ENCODE measurements around the gene RFXAP. TPM values are rescaled to one million over a fixed set of nuclear protein-coding genes. Genes with fewer than 3 reads are reported as not detected.
A peak's percentile ranks its signal among the peaks of the same experiment; 100 is the strongest.

Gene RFXAP
- total RNA-seq, 1 experiment from 2014 or later: 1.7 TPM

DNA sequence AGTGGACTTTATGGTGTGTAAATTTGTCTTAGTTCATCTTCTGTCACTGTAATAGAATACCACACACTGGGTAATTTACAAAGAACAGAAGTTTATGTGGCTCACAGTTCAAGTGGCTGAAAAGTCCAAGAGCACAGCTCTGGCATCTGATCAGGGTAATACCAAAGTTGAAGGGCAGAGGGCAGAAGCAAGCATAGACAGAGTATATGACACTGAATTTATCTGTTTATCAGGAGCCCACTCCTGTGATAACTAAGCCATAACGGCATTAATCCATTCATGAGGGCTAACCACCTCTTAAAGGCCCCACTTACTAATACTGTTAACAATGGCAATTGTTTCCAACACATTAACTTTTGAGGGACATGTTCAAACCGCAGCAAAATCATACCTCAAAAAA lies 4.0 kb upstream of the RFXAP start:
- no peak for DNase-seq (ENCODE audit: low read depth)

DNA sequence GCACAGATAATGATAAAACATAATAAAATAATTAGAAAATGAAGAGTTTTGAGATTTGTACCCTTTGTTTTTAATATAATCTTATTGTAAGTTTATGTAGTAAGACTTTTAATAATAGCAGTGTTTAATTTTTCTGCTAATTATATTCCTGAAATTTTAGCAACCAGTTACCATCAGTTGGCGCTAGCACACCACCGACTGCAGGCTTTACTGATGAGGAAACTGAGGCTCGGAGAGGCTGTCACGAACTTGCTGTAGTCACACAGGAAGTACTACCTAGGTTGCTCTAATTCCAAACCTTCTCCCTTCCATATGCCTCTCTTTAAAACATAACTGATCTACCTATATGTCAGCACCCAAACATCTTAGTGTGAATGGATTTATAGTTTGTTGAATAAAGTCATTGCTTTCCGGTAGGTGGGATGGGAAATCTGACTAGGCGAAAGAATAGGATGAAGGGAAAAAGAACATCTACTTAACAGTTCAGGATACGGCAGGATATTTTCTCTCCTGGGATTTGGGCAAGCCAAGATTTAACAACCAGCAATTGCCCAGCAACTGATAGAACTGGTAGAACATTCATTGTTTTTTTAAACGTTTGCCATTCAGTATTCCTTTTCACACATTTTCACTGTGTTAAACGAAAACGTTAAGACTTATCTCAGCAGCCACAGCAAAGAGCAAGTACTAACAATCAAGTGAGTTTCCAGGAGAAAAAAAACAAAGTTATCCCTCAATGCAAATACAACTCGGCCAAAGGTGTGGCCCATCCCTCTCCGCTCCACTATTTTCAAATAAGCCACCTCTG lies 822 bp upstream of the RFXAP start:
- DNase-seq (ENCODE audit: low read depth): no peak

DNA sequence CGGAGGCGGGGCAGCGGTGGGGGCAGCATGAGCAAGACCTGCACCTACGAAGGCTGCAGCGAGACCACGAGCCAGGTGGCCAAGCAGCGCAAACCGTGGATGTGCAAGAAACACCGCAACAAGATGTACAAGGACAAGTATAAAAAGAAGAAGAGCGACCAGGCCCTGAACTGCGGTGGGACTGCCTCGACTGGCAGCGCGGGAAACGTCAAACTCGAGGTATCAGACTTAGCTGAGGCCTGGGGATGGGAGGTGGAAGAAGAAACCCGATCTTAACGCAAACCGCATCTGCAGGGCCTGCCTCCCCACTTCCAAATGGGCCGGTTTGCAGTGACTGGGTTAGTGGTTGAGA lies 693 bp downstream of the RFXAP start:
- no peak for DNase-seq (ENCODE audit: low read depth)

DNA sequence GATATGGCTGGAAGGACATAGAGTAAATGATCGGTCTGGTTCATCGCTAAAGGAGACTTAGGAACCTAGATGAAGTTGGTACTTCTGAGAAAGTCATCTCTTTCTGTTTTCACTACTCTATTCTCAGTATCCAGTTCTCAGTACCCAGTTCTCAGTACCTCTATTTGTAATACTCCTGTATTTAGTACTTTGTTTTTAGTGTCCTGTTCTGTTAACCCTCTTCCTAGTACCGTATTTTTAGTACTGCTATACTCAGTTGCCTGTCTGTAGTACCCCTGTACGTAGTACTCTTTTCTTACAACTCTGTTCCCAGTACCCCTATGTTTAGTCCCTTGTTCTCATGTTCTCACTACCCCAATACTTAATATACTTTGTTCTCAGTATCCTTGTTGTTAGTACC lies 1.2 kb downstream of the RFXAP start:
- no peak for DNase-seq (ENCODE audit: low read depth)

DNA sequence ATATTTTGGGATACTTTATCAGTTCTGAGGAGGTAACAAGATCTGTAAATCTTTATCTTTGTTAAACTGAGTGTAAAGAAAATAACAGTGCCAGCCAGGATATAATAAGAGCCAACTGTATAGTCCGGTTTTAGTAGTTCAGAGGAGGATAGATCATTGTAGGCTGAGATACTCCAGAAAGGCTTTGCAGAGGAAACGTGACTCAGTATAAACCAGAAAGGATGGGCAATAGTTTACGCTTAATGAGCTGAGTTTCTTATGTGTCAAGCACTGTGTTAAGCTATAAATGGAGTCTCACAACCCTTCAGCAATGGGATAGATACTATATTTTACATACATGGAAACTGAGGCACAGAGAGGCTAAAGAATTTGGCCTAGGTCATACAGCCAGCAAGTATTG lies 3.8 kb downstream of the RFXAP start:
- DNase-seq (ENCODE audit: low read depth): no peak

DNA sequence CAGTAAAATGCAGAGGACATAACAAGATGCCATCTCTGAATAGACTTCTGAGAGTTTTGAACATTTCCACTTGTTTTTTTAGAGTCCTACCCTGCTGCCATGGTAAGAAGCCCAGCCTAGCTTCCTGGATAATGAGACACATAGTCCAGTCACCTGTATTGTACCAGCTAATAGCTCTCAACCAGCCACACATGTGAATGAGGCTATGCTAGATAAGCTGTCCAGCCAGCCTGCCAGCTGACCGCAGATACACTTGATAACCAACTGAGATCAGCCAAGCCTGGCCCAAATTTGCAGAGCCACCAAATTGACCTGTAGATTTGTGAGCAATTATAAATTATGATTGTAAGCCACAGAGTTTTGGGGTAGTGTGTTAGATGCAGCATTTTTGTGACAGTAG lies 10.7 kb downstream of the RFXAP start:
- no peak for DNase-seq (ENCODE audit: low read depth)

DNA sequence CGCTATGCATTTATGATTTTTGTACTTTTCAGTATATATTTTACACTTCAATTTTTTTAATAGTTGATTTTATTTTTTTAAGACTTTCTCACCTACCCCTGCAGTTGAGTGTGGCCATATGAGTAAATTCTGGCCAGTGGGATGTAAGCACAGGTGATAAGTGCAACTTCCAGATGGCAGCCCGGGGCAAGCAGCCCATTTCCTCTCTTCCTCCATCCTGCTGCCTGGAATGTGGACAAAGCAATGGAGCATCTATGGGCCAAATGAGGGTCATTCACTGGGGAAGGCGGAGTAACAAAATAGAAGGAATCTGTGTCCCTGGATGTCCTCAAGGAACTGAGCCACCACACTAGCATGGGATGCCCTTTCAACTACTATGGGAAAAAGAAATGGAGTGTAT lies 12.3 kb downstream of the RFXAP start:
- DNase-seq (ENCODE audit: low read depth): no peak

DNA sequence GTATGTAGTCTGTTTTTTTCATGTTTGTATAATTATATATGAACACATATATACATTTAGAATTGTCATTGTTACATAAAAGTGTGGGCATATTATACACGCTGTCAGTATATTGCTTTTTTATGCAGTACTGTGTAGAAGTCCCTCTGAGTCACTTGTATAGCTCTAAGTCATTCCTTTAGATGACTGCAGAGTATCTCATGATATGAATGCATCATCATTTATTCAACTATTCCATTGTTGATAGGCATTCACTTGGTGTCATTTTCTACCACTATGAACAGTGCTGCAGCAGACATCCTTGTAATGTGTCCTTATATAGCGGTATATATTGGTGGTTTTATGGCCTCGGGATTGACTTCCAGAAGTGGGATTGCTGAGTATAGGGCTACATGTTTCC lies 15.3 kb downstream of the RFXAP start:
- no peak for DNase-seq (ENCODE audit: low read depth)

DNA sequence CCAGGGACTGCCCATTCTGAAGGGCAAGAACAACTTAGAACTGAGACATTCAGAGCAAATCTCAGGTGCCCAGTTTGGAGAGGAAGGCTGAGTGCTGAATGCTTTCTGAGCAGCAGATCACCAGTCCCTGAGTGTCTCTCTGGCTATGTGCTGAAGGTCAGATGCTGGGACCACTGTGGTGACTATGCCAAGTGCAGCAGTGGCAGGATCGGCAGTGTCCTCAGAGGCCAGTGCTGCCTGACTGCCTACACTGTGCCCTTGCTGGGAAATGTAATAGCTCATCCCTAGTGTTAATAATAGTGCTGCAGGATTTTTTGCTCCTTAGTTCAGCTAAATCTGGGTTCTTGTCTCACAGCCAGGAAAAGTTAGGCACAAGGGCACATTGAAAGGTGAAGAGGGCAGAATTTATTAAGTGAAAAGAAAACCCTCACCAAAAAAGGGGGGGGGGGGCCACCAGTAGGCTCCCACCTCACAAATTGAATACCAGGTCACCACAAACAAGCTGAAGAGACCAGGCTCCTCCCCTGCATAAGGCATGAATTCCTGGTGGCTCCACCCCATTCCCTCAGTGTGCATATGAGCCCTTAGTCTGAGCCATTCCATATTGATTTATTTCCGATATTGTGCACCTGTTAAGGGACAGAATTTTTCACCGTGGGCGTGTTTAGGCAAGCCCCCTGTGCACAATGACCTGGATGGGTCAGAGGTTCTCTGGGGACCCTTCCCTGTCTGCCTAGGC lies 18.5 kb downstream of the RFXAP start:
- no peak for DNase-seq (ENCODE audit: low read depth)

DNA sequence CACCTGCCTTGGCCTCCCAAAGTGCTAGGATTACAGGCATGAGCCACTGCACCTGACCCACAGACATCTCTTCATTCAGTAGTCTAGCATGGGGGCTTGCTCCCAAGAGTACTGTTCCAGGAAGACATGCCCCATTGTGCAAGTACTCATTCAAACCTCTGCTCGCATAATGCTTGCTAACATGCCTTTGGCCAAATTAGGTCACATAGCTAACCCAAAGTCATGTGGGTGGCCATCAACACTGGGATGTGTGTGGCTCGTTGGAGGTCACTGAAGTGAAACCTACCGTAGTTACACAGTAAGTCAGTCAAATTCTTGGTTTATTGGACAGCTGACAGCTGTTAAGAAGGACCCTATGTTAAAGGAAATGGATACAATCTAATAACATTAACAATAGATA lies 20.3 kb downstream of the RFXAP start:
- no peak for DNase-seq (ENCODE audit: low read depth)

DNA sequence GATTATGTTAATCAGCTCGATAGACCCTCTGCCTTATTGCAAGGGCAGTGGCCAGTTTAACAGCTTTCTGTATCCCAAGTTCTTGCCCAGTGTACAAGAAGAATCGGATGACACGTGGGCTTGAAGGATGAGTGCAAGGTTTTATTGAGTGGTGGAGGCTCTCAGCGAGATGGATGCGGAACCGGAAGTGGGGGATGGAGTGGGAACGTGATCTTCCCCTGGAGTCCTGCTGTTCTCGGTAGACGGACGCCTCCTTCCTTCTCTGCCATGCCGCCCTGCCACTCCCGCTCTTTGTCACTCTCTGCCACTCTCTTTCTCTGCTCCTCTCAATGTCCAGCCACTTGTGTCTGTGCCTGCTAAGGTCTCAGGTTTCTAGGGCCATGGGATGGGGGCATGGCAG lies 21.0 kb downstream of the RFXAP start:
- DNase-seq (ENCODE audit: low read depth): no peak

DNA sequence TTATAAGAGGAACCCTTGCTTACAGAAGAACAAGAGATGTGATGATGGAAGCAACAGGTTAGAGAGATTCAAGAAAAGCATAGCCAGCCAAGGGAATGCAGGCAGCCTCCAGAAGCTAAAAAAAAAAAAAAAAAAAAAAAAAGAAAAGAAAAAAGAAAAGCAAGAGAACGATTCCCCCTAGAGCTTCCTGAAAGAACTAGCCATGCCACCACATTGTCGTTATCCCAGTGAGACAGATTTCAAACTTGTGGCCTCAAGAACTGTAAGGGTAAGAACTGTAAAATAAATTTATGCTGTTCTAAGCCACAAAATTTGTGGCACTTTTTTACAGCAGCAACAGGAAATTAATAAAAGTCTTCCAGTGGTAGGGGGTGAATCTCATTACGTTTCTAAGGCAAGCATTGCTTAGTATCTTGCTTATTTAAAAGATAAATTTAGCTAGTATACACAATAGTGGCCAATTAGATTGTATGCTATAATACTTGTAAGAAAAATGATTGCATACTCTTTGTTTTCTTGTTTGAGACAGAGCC lies 21.8 kb downstream of the RFXAP start:
- DNase-seq (ENCODE audit: low read depth): no peak

DNA sequence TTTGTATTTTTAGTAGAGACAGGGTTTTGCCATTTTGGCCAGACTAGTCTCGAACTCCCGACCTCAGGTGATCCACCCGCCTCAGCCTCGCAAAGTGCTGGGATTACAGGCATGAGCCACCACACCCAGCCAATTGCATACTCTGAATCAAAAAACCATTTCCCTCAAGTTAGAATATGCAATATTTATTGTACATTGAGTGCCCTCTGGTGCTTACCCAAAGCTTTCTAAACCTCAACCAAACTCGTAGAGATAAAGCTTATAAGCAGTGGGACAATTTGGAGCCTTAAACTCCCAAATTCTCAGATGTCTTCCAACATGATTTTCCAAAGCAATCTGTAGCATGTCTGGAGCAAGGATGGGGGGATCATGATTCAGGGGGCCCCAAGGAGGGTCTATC lies 22.4 kb downstream of the RFXAP start:
- no peak for DNase-seq (ENCODE audit: low read depth)

DNA sequence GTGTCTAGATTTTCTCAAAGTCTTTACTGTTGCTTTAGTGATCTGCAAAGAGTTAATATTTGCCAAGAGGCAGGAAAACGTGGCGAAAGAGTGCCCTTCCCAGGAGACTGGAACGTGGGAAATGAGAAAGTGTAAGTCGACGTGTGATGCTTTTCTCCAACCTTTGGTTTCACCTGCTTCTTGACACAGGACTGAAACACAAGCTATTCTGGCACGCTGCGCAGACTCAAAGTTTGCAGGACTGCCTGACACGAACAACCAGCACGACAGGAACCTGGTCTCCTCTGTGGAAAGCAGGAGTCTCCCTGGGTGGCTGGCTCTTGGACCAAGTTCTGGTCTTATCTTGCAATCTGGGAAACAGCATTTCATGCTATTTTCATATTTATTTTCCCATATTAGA lies 28.6 kb downstream of the RFXAP start:
- no peak for DNase-seq (ENCODE audit: low read depth)

DNA sequence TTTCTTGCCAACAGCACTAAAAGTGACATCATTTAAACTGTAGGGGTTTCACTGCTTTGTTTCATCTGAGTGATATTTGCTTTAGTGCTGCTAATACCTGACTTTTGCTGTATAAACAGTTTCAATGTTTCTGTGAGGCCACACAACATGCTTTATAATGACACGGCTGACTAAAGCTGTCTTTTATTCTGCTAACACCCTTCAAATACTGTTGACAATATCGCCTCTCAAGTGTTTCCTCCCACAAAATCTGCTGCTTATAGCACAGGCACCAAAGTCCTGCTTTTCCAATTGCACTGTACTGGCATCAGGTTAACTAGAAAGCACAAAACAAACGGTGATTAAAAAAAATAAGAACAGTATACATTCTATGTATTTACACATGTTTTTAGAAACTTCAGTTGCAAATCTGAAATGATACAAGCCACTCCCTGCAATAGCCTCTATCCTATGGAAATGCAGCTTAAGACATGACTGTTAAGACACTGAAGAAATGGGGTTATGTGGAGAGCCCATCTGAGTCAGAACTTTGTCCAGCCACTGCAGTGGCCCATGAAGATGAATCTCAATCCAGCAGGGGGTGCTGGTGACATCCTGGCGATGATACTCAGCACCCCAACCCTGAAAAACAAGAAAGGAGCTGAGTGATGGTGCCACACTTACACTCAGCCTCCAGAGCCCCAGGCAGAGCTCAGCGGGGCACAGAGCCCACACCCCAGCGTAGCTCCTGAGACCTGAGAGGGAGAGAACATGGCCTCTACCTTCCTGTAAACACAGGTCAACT lies 29.4 kb downstream of the RFXAP start:
- peak; percentile 34 for DNase-seq (ENCODE audit: low read depth)

DNA sequence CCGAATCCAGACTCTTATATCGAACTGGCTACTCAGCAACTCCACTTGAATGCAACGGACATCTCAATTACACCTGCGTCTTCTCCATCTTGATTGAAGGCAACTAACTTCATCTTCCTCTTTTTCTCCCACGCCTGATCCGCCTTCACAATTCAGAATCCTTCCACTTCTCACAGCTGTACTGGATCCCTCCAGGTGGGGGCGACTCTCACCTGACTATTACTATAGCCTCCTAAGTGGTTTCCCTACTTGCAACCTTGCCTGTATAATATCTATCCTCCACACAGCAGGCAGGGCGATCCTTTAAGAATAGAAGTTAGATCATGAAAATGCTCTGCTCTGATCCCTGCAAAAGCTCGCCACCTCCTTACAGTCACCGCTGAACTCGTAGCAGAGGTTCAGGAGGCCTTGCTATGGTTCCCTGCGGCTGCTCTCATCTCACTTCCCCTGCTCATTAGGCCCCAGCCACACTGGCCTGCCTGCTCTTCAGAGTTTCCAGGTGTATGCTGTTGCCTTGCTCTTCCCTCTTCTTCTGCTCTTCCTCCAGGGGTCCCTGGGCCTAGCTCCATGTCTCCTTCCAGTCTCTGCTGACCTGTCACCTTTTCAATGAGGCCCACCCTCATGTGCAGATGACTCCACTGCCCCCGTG lies 31.9 kb downstream of the RFXAP start:
- DNase-seq (ENCODE audit: low read depth): peak; percentile 15

DNA sequence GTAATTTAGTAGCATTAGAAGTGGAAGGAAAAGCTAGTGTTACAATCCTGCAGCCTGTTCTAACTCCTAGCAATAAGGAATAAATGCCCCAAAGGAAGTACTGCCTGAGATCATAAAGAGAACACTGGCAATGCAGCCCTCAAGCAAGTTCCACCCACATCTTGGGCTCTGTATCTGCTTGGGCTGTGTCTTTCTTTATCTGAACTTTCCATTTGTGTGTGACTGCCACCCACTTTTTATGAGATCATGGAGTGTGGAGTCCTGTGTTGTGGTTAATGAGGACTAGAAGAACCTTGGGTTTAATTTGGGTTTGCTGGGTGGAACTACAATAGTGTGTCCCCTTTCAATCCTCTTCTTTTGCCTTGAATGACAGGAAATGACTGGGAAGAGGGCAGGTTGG lies 38.2 kb downstream of the RFXAP start:
- no peak for DNase-seq (ENCODE audit: low read depth)

DNA sequence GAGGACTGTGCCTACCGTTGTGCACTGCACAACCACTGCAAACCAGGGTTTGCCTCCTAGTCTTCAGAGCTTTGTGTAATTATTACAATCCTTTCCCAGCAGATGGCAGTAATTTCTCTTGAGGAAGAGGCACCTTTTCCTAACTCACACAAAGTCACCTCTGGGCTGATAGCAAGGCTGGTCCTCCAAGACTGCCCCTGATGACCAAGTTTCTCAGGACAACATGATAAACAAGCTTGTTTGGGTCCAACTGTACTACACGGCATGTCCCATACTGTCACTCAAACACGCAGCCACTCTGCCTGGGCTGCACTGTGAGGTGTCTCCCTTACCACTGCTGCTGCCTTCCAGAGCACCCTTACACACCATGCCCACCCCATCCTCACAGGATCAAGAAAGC lies 39.3 kb downstream of the RFXAP start:
- peak; percentile 56 for DNase-seq (ENCODE audit: low read depth)

DNA sequence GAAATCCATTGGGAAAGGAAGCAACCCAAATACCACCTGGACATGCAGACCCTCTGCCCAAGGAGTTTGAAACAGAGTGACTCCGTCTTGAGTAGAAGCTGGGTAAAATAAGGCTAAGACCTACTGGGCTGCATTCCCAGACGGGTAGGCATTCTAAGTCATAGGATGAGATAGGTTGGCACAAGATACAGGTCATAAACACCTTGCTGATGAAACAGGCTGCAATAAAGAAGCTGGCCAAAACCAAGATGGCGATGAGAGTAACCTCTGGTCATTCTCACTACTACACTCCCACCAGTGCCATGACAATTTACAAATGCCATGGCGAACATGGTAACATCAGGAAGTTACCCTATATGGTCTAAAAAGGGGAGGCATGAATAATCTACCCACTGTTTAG lies 40.2 kb downstream of the RFXAP start:
- no peak for DNase-seq (ENCODE audit: low read depth)

DNA sequence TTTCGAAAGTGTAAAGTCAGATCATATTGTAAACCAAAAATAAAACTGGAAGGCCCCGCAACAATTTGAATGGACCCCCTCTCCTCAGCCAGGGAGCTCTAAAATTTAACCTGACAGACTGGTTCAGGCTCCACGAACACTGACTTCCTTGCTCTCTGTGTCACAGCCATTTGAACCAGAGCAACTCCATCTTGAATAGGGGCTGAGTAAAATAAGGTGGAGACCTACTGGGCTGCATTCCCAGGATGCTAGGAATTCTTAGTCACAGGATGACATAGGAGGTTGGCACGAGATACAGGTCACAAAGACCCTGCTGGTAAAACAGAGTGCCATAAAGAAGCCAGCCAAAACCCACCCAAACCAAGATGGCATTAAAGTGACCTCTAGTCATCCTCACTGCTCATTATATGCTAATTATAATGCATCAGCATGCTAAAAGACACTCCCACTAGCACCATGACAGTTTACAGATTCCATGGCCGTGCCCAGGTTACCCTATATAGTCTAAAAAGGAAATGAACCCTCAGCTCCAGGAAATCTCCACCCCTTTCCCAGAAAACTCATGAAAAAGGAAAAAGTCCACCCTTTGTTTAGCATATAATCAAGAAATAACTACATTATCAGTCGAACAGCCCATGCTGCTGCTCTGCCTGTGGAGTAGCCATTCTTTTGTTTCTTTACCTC lies 43.1 kb downstream of the RFXAP start:
- no peak for DNase-seq (ENCODE audit: low read depth)

DNA sequence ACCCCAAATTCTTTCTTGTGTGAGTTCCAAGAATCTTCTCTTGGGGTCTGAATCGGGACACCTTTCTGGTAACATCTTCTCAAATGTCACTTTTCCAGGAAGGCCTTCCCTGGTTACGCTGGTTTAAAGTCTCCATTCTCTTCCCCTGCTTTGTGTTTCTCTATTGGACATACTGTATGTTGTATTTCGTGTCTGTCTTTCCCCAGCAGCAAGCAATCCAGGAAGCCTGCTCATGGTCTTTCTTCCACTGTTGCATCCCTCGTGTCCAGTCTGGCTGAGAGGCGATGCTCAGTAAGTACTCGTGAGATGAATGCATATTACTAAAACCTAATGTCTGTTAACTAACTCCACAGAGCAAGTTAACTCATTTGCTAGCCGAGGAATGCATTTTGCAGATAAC lies 43.7 kb downstream of the RFXAP start:
- no peak for DNase-seq (ENCODE audit: low read depth)

All from LHCN-M2 (cell line).